ENCODE data around the gene OPRL1.
"Not testable (repeated sequence)": the region's sequence is repeated elsewhere in the genome, so short reads cannot be mapped to it uniquely, and the experiment has no call there.

OPRL1 gene

DNA sequence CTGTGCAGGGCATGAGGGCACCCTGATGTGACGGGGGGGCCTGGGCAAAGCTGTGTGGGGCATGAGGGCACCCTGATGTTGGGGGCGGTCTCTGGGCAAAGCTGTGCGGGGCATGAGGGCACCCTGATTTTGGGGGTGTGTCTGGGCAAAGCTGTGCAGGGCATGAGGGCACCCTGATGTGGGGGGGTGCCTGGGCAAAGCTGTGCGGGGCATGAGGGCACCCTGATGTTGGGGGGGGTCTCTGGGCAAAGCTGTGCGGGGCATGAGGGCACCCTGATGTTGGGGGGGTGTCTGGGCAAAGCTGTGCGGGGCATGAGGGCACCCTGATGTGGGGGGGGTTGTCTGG is 37.5 kb downstream of the OPRL1 start:
- not testable (repeated sequence) for DNase-seq (ENCODE audit: low spot score)

DNA sequence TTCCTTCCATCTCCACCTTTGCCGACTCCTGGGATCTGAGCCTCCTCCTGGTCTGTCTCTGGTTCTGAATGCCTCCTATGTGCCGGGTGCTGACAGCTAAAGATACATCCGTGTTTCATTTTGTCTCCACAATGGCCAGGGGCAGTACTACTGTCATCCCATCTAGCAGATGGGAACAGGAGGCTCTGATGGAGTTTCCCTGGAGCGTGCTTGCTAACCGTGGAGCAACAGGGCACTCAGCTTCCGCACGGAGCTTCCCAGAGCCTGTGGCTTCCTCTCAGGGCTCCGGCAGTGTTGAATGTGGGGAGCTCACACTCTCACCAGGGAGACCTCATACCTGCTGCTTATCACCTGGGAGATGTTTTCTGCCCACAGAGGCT is 39.4 kb downstream of the OPRL1 start:
- DNase-seq (ENCODE audit: low spot score), result no peak

DNA sequence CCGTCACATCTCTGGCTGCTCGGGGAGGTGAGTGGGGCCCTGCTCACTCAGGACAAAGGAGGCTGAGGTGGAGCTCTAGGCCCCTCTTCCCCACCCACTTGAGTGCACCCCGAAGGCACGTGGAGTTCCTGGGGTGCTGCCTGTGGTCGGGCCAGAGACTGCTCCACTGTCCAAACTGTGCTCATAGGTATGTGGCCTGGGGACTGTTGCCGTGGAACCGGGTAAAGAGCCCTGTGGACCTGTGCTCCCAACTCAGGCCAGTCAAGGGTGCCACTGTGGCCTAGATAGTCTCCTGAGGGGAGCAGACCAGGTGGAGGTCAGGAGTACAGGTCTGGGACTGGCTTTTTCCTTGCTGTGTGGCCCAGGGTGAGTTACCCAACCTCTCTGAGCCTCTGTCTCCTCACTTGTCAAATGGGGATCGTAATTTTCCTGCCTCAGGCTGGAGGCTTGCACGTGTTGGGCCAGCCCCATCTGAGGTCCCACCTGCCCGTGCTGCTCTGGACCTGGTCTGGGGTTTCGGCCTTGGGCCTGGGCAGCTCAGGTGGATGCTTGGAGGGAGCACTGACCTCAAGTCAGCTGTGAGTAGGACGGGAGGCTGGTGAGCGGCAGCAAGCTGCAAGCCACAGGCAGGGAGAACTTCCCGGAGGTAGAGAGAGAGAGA is 39.9 kb downstream of the OPRL1 start:
- no peak for DNase-seq (ENCODE audit: low spot score)

DNA sequence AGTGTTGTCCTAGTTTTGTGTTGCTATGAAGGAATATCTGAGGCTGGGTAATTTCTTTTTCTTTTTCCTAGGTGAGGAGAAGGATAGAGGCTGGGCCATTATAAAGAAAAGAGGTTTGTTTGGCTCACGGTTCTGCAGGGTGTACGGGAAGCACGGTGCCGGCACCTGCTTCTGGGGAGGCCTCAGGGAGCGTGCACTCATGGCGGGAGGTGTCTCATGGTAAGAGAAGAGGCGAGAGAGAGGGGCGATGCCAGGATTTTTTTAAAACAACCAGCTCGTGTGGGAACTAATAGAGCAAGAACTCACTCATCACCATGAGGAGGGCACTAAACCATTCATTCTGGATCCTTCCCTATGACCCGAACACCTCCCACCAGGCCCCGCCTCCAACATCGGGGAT is 41.7 kb downstream of the OPRL1 start:
- DNase-seq (ENCODE audit: low spot score), result no peak

DNA sequence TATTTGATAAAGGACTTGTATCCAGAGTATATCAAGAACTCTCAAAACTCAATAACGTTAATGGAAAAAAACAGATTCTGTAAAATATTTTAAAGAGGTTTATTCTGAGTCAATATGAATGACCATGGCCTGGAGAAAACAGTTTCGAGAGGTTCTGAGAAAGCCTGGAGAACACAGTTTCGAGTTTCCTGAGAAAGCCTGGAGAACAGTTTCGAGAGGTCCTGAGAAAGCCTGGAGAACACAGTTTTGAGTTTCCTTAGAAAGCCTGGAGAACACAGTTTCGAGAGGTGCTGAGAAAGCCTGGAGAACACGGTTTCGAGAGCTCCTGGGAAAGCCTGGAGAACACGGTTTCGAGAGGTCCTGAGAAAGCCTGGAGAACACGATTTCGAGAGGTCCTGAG is 43.0 kb downstream of the OPRL1 start:
- DNase-seq (ENCODE audit: low spot score), result not testable (repeated sequence)

DNA sequence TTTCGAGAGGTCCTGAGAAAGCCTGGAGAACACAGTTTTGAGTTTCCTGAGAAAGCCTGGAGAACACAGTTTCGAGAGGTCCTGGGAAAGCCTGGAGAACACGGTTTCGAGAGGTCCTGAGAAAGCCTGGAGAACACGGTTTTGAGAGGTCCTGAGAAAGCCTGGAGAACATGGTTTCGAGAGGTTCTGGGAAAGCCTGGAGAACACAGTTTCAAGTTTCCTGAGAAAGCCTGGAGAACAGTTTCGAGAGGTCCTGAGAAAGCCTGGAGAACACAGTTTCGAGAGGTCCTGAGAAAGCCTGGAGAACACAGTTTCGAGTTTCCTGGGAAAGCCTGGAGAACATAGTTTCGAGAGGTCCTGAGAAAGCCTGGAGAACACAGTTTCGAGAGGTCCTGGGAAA is 43.6 kb downstream of the OPRL1 start:
- DNase-seq (ENCODE audit: low spot score), result not testable (repeated sequence)

DNA sequence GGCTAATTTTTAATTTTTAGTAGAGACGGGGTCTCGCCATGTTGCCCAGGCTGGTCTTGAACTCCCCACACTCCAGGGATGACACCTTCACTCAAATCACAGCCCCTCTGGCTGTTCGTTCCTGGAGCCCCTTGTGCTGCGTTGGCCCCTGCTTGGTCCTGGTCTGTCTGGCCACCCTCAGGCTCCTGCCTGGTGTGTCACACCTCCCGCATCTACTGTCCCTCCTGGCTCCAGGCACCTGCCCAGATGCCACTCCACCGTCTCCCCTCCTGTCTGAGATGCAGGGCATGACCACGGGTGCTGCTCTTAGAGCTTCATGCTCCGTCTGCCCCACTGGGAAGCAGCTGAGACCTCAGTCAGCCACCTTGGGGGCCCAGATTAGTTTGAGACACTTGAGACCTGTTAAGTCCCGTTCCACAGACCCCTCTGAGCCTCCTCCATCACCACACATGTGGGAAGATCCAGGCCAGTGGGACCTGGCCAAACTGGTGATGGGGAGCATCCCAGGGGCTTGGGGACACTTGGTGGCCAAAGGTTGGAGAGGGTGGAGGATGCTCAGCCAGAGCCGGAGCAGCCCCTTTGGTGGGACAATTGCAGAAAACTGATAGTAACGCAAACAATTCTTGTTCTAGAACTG is 49.4 kb downstream of the OPRL1 start:
- DNase-seq (ENCODE audit: low spot score), result no peak

DNA sequence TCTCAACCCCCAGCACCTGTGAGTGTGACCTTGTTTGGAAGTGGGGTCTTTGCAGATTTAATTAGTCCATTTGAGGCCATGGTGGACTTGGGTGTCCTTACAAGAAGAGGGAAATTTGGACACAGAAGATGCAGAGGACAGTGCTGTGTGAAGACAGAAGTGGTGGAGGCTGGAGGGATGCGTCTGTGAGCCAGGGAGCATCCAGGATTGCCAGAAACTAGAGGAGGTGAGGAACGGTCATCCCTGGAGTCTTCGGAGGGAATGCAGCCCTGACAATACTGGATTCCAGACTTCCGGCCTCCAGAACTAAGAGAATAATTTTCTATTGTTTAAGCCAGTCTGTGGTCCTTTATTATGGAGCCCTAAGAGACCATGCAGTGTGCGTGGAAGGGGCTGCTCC is 50.4 kb downstream of the OPRL1 start:
- DNase-seq (ENCODE audit: low spot score), result no peak

DNA sequence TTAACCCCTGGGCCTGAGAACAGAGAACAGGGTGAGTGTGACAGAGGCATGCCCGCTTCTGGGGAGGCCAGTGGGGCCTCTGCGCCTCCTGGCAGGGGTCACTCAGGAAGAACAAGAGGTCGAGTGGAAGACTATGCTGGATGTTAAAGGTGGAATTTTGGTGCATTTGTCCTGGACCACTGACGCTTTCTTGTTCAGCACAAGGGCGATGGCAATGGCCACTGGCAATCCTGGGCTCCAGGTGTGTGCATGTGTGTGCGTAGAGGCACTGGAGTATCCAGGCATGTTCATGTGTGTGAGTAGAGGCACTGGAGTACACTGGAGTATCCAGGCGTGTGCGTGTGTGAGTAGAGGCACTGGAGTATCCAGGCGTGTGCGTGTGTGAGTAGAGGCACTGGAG is 51.0 kb downstream of the OPRL1 start:
- no peak for DNase-seq (ENCODE audit: low spot score)

DNA sequence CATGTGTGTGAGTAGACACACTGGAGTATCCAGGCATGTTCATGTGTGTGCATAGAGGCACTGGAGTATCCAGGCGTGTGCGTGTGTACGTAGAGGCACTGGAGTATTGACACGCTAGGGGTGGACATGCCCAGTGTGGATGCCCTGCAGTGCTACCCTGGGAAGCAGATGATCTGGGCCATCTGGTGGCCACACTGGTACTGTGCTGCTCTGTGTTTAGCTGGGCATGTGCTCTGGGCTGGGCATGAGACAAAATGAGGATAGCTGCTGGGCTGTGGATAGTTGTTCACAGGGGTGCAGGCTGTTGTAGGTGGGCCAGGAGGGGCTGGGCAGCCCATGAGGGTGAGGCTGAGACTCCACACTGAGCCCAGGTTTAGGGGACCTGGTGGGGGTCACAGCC is 51.5 kb downstream of the OPRL1 start:
- no peak for DNase-seq (ENCODE audit: low spot score)

DNA sequence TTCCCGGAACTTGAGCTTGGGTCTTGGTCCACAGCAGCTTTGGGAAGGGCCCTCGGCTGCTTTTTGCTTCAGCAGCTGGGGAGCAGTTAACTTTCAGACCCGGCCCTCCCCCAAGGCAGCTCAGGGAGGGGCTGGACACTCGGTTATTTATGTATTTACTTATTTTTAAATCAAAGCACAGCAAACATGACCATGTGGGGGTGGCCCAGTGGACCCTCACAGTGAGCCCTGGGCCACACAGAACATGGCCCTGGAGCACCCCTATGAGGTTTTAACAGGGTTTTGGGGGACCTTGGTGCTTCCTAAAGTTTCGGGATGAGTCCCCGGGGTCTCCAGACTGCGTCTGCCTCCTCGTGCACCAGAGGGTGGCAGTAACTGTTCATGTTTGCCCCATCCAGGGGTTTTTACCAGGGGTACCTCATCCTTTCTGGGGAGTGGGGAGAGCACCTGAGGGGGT is 54.1 kb downstream of the OPRL1 start:
- no peak for DNase-seq (ENCODE audit: low spot score)

DNA sequence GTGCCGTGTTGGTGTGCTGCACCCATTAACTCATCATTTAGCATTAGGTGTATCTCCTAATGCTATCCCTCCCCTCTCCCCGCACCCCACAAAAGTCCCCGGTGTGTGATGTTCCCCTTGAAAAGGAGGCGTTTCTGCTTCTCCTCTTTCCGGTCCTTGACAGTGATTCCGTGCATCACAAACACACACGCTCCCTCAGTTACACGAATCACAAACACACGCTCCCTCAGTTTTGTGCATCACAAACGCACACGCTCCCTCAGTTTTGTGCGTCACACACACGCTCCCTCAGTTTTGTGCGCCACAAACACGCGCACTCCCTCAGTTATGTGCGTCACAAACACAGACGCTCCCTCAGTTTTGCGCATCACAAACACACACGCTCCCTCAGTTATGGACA is 54.9 kb downstream of the OPRL1 start:
- not testable (repeated sequence) for DNase-seq (ENCODE audit: low spot score)

DNA sequence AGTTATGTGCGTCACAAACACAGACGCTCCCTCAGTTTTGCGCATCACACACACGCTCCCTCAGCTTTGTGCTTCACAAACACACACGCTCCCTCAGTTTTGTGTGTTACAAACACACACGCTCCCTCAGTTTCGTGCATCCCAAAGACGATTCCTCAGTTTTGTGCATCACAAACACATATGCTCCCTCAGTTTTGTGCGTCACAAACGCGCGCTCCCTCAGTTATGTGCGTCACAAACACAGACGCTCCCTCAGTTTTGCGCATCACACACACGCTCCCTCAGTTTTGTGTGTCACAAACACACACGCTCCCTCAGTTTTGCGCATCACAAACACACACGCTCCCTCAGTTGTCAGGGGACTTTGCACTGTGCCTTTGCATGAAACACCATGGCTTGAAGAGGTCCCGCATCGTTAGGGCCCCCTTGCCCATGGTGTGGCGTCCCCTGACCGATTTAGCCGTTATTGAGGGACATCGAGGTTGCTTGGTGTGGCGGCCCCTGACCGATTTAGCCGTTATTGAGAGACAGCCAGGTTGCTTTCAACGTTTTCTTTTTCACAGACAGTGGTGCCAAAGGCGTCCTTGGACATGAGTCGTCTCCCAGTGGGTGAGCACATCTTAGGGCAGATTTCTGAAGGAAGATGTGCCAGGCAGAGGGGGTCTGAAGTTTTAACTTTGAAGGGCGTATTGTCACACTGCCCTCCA is 56.3 kb downstream of the OPRL1 start:
- no peak for DNase-seq (ENCODE audit: low spot score)

DNA sequence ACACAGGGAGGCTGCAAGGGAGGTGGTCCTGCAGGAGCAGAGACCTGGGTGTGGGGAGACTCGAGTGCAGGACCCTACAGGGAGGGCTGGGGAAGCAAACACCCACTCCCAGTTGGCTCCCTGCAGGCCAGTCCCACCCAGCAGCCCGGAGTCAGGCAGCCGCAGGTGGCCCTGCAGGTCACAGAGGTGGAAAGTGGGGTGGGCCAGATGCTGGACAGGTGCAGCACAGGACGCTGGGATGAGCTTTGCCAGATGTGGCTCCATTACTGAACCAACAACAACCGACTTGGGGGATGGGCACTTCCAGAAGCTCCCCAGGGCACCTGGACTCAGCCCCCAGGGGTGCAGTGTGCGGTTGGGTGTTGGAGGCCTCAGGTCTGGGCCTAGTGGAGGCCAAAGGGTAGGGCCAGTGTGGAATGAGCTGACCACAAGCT is 57.7 kb downstream of the OPRL1 start:
- no peak for DNase-seq (ENCODE audit: low spot score)

DNA sequence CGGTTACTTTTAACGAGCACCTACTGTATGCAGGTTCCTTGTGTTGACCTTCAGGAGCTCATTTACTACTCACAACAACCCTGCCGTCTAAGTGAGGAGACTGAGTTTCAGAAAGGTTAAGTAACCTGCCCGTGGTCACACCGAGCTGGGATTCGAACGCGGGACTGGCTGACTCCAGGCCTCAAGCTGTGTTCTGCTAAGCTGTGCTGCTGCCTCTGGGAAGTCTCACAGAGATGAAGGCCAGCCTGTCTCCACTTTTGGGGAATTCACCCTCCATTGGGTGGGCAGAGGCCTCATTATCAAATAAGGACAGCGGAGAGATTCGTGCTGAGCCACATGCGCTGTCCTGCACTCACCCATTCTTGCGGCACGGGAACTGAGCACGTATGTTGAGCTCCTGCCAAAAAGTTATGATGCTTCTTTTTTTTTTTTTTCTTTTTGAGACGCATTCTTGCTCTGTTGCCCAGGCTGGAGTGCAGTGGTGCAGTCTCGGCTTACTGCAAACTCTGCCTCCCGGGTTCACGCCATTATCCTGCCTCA is 58.5 kb downstream of the OPRL1 start:
- DNase-seq (ENCODE audit: low spot score), result no peak

DNA sequence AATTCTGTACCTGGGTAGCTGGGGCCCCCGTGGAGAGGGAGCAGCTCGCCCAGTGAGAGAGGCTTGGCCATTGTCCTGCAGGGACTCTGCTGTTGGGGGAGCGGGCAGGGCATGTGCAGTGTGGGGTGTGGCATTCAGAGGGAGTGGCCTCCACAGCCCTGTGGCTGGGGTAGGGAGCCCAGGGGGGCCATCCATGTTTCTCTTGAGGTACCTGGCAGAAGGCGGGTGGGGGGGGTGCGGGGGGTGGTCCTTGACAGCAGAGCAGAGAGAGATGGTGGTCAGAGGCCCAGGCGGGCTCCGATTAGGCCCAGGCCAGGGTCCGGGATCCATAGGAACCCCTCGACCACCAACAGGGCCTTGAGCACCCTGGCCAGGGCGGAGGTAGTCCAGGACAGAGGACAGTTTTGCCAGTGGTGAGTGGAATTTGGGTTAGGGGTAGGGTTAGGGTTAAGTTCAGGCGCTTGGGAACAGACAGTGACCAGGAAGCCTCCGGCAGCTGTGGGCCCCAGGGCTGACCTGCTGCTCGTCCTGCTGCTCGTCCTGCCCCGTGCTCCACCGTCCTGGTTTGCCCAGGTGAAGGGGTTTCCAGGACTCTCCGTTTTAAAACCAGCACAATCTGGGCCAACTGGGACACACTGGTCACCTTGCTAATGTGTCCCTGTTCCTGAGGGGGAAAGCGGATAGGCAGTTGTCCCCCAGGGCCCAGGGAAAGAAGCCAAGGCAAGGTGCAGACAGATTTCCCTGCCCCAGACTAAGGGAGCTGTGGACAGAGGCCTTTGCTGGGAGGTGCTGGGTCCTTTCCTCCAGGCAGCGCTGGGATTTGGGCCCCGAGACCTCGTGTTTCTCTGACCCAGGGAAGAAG is 59.5 kb downstream of the OPRL1 start:
- no peak for DNase-seq (ENCODE audit: low spot score)

DNA sequence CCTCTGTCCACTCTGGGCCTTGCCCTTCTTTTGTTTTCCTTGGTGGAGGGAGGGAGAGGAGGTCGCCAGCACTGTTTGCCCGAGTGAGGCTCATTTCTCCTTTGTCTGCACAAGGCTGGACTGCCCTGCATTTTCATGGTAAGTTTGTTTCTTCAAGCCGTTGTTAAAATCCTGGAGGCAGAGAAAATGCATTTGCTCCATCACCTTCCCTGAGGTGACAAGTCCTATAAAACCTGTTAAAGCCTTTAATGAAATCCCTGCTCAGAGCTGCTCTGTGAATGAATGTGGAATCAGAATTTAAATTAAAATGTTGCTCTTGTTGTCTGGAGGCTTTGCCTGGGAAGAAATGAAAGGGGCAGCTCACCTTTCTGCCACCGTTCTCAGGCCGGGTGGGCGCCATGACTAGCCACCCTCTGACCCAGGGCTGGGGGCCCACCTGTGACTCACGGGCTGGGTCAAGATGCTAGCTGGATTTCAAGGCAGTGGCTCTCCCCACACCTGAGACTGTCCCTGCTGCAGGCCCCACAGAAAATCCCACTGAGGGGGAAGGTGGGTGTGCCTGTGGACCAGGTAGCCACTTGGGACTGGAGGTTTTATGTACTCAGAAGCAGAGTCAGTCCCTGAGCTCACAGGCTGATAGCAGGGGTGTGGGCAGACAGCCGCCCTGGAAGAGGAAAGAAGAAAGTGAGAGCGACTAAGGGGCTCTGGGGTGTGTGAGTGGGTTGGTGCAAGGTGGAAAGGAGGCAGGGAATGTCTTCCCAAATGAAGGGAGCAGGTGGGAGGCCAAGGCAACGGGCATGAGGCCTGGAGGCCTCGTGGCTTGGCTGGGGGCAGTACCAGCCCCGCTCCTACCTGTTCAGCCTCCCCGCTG is 60.4 kb downstream of the OPRL1 start:
- DNase-seq (ENCODE audit: low spot score), result no peak

DNA sequence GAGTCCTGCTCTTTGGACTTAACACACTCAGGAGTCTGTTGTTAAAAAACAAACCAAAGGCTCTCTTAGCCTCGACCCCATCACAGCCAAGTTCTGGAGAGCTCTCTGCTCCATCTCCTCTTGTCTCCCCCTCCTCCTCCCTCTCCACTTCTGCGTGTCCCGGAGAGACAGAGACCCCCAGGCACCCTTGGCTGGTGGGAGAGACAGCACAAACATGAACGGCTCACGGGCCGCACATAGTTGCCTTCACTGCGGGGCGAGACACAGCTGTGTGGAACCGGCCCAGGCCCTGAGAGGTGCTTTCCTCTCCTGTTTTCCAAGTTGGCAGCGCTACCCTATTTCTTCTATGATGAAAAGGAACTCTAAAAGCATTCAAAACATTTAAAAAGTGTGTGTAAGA is 61.1 kb downstream of the OPRL1 start:
- no peak for DNase-seq (ENCODE audit: low spot score)

DNA sequence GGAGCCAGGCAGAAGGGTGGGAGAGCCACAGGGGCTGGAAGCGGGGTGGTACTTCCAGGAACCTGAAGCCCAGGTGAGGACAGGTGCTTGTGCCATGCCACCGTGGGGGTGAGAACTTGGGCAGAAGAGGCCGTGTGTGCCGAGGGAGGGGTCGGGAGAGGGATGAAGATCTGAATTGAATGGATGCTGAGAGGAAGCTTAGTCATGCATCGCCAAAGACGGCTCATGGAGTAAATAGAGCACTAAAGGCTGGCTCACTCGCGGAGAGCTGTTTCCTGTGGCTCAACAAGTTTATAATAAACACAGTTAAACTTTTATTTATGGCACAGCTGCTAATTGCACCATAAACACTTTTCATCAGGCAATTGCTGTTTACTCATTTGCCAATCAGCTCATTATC is 62.7 kb downstream of the OPRL1 start:
- no peak for DNase-seq (ENCODE audit: low spot score)

DNA sequence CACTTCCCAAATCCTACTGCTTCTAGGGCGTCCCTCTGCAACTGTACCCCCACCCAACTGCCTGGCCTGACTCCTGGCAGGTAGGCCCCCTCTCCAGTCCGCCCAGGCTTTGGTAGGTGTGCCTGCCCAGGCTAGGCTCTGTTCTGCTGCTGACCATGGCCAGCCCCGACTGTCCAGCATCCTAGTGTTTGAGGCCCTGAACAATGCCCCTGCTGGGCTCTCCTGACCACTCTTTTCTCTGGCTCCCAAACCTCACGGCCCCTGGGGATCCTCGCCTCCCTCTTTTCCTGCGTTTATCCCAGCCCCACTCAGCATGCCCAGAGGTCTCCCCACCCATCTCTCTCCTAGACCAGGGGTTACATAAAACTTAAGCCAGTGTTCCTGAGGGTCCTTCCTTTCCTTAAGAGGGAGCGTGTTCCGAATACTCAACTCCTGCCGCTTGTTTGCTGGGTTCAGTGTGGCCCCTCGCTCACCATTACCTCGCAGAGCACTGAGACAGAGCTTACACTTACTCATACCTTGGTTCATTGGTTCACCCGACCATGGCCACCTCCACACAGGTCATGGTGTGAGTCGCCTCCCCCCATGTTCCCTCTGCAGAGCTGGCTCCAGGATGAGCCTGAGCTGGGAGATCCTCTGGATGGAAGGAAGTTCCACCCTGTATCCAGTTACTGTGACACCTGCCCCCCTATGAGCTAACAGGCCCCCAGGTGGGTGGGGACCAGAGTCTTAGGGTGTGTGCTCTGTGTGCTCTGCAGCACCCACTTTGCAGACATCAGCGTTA is 63.3 kb downstream of the OPRL1 start:
- DNase-seq (ENCODE audit: low spot score), result no peak

Measured in pons (tissue), 1 donor.